ENCODE data around the gene PANK1.

- TF ChIP-seq, protein P1, sequence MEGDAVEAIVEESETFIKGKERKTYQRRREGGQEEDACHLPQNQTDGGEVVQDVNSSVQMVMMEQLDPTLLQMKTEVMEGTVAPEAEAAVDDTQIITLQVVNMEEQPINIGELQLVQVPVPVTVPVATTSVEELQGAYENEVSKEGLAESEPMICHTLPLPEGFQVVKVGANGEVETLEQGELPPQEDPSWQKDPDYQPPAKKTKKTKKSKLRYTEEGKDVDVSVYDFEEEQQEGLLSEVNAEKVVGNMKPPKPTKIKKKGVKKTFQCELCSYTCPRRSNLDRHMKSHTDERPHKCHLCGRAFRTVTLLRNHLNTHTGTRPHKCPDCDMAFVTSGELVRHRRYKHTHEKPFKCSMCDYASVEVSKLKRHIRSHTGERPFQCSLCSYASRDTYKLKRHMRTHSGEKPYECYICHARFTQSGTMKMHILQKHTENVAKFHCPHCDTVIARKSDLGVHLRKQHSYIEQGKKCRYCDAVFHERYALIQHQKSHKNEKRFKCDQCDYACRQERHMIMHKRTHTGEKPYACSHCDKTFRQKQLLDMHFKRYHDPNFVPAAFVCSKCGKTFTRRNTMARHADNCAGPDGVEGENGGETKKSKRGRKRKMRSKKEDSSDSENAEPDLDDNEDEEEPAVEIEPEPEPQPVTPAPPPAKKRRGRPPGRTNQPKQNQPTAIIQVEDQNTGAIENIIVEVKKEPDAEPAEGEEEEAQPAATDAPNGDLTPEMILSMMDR (IDR thresholded peaks at IDR 0.05): no peak
- TF ChIP-seq POLR2A (IDR thresholded peaks at IDR 0.05): no peak
Observed at GRCh38 chr10:89600041-89600440, 45.0 kb downstream of the PANK1 start.

Measured in tibial nerve (tissue), 3 donors.